RKO (cell line): ENCODE measurements around the gene EEF2KMT.

Source experiments
- DNase-seq: peaks from one replicate; pipeline ENCODE4 v3.0.0-alpha.2; 2016; ENCODE audit warnings: low spot score

Gene EEF2KMT

GRCh38 chr16:5041600-5042133 lies 55.9 kb downstream of the EEF2KMT start:
- peak; percentile 73 for DNase-seq

- no peak for DNase-seq
Measured at GRCh38 chr16:5040451-5040850, 57.1 kb downstream of the EEF2KMT start.

DNA sequence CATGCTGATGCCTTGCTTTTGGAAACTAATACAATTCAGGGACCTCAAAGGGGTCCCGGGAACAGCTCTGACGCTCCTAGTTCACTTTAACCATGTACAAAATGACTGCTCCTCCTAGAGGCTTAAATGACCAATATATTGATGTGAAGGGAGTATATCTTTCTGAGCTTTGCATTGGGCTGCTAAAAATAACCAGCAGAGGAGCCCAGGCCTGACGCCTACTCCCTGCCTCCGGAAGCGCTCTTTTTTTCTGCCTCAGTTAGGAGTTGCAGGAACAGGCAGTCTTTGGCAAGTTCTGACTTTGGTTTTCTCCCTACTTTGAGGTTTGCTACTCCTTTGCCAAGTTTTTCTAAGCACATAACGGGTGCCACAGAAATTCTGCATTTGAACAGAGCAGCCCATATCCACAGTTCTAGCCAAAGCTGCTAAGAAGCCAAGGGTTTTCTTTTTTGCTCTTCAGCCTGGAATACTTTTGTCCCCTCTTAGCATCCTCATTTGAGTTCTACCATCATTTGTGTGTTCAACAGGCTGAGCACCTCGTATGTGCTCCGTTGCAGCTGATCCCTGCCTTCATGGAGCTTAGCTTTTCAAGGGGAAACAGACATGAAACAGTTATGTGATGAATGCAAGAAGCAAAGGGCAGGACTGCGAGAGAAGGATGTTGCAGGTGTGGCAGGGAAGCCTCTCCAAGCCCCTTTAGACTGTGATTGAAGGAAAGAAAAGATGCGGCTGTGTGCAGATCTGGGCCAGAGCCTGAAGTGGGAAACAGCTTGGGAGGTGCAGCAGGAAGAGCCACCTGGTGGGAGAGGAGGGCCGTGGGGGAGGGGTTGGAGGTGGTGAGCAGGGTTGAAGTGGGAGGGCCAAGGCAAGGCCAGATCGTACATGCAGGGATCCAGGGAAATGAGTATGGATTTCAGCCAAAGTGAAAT lies 61.1 kb downstream of the EEF2KMT start:
- DNase-seq, result no peak

GRCh38 chr16:5035909-5036227 lies 61.7 kb downstream of the EEF2KMT start:
- DNase-seq, result no peak
